Kidney (tissue), 14 donors: ENCODE results near the gene MCTS1. TPM values are rescaled to one million over a fixed set of nuclear protein-coding genes. Genes with fewer than 3 reads are reported as not detected.
"Not testable (repeated sequence)": the region's sequence is repeated elsewhere in the genome, so short reads cannot be mapped to it uniquely, and the experiment has no call there.

Experiments used
- DNase-seq, 5 donors: peaks; one replicate each; pipeline ENCODE4 v3.0.0-alpha.2; 2013 to 2020
- FAIRE-seq: peaks from 2 replicates; lab custom pipeline; 2012; peaks lifted over from hg19 to GRCh38; lab: Jason Lieb, UNC
- H3K27ac ChIP-seq, 2 donors: one replicate each; pipeline ENCODE4 v1.7.0; 2013; ENCODE audit warnings: low read depth in 2 of 2, low read length in 2 of 2, inconsistent platforms in 1 of 2
- H3K27me3 ChIP-seq: one replicate; pipeline ENCODE4 v1.7.1; 2013; ENCODE audit warnings: low read length, inconsistent platforms; ENCODE audit not compliant: control insufficient read depth, insufficient read depth
- H3K36me3 ChIP-seq, 3 donors: one replicate each; pipeline versions ENCODE4 v1.7.0 to v1.7.1; 2013; ENCODE audit warnings: low read length in 3 of 3, control low read depth in 1 of 3, inconsistent platforms in 1 of 3; ENCODE audit not compliant: insufficient read depth in 3 of 3, control insufficient read depth in 2 of 3
- H3K4me1 ChIP-seq, 3 donors: one replicate each; pipeline versions ENCODE4 v1.7.0 to v1.7.1; 2013; ENCODE audit warnings: low read length in 3 of 3, inconsistent platforms in 1 of 3, low read depth in 1 of 3; ENCODE audit not compliant: control insufficient read depth in 2 of 3, insufficient read depth in 2 of 3
- H3K4me3 ChIP-seq, 3 donors: one replicate each; pipeline versions ENCODE4 v1.7.0 to v1.8.1; 2013; ENCODE audit warnings: low read length in 3 of 3, control low read depth in 1 of 3, inconsistent platforms in 1 of 3
- H3K9ac ChIP-seq, 3 donors: one replicate each; pipeline versions ENCODE4 v1.7.0 to v1.7.1; 2013; ENCODE audit warnings: low read length in 3 of 3, control low read depth in 1 of 3, inconsistent platforms in 1 of 3
- H3K9me3 ChIP-seq, 3 donors: one replicate each; pipeline versions ENCODE4 v1.7.0 to v1.7.1; 2013; ENCODE audit warnings: low read length in 3 of 3, control low read depth in 1 of 3, inconsistent platforms in 1 of 3; ENCODE audit not compliant: control insufficient read depth in 2 of 3, insufficient read depth in 1 of 3
- intact Hi-C: fragments of 100-400 bp; cut with DNase I; formaldehyde crosslinking; loops from one replicate; pipeline ENCODE4 v1.11.1; 2022
- polyA plus RNA-seq: library from polyadenylated mRNA; stranded (reverse); fragments of 350-450 nt; fragmentation: Illumina TruSeq; extraction: RNeasy Lipid Tissue Mini Kit (QIAGEN cat#74804); gene quantifications from one replicate; pipeline ENCODE4 v1.2.3, GENCODE V29; 2014; ENCODE audit warnings: low read depth, low replicate concordance; ENCODE audit not compliant: insufficient read depth
- total RNA-seq: library from RNA; stranded (reverse); fragmentation: NEBNext Ultra II Directional; extraction: Animal tissue kit (Norgen Biotek cat#: 25700); gene quantifications from one replicate; pipeline ENCODE4 v1.2.1, GENCODE V29; 2021
- TF ChIP-seq, protein P1 (sequence below): IDR thresholded peaks from 3 replicates; pipeline ENCODE4 v1.5.1; 2012; ENCODE audit warnings: mild to moderate bottlenecking, moderate library complexity, borderline replicate concordance; ENCODE audit not compliant: insufficient read depth; ENCODE audit errors: extremely low read depth
- donor health status: control.
- donor health status: control.
- donor health status: control.
- donor health status: control.
- donor health status: control.
- donor health status: DM: yes; HTN: yes; CAD: no.
- donor health status: Normal renal cell carcinoma (clear cell type).

Gene MCTS1
- total and polyA plus RNA-seq, 2 donors from 2014 or later: 30.6 to 73.7 TPM

DNA sequence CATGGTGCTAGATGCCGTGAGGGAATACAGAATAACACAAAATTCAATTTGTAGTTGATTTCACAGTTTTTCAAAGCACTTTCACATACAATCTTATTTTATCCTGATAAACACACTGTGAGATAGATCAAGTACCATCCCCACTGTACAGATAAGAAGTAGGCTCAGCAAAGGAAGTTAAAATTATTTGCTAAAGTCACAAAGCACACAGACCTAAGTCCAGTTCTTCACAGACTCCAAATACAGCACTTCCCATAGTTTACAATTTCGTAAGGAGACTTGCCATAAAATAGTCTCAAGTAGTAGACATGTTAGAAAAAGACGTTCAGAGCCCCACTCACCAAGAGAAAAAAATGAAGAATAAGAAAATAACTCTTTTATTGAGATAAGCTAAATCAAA is 35.3 kb upstream of the MCTS1 start:
- H3K27ac ChIP-seq: no peak overlapping the region
- no peaks in the 10 kb centered on the region for H3K4me1 ChIP-seq
- no peak overlapping the region for H3K9ac ChIP-seq
- H3K36me3 ChIP-seq: no peaks in the 10 kb centered on the region
- intact Hi-C loops: no loop called here
- no peaks in the 10 kb centered on the region for H3K9me3 ChIP-seq
- DNase-seq (no peak), FAIRE-seq (no peak)
- H3K27me3 ChIP-seq: no peaks in the 10 kb centered on the region
- H3K4me3 ChIP-seq: no peak overlapping the region
- TF ChIP-seq, protein P1, sequence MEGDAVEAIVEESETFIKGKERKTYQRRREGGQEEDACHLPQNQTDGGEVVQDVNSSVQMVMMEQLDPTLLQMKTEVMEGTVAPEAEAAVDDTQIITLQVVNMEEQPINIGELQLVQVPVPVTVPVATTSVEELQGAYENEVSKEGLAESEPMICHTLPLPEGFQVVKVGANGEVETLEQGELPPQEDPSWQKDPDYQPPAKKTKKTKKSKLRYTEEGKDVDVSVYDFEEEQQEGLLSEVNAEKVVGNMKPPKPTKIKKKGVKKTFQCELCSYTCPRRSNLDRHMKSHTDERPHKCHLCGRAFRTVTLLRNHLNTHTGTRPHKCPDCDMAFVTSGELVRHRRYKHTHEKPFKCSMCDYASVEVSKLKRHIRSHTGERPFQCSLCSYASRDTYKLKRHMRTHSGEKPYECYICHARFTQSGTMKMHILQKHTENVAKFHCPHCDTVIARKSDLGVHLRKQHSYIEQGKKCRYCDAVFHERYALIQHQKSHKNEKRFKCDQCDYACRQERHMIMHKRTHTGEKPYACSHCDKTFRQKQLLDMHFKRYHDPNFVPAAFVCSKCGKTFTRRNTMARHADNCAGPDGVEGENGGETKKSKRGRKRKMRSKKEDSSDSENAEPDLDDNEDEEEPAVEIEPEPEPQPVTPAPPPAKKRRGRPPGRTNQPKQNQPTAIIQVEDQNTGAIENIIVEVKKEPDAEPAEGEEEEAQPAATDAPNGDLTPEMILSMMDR: no peak

DNA sequence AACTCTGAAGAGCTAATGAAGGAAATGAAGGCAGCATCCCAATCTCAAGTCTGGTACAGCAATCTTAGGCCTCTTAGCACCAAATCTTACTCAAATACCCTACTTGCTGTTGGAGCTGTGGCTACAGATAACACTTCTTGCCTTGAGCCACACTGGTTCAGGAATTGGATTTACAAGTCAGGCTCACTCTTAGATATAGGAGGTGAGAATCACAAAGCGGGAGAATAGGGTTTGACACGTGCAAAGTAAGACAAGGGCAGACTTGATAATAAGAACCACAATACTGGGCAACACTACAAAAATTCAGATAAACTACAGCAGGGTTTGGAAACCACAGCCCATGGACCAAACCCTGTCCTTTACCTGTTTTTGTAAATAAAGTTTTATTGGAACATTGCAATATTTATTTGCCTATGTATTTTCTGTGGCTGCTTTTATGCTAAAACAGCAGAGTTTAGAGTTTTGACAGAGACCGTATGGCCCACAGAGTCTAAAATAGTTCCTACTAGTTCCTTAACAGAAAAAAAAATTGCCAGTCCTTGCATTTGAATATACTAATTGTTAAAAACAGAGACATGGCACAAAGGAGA is 33.8 kb upstream of the MCTS1 start:
- DNase-seq (no peak), FAIRE-seq (no peak)
- intact Hi-C loops: no loop called here
- H3K9me3 ChIP-seq: no peaks in the 10 kb centered on the region
- no peaks in the 10 kb centered on the region for H3K36me3 ChIP-seq
- H3K4me1 ChIP-seq: no peaks in the 10 kb centered on the region
- H3K9ac ChIP-seq: no peak overlapping the region
- no peaks in the 10 kb centered on the region for H3K27me3 ChIP-seq
- no peak overlapping the region for H3K4me3 ChIP-seq
- no peak overlapping the region for H3K27ac ChIP-seq
- TF ChIP-seq, protein P1: no peak

DNA sequence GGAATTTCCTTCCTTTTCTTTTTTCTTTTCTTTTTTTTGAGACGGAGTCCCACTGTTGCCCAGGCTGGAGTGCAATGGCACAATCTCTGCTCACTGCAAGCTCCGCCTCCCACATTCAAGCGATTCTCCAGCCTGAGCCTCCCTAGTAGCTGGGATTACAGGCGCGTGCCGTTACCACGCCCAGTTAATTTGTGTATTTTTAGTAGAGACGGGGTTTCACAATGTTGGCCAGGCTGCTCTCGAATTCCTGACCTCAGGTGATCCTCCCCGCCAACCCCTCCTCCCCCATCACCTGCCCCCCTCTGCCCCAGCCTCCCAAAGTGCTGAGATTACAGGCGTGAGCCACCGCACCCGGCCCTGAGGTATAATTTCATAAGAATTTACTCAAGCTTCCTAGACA is 30.1 kb upstream of the MCTS1 start:
- intact Hi-C loops, FAIRE-seq, H3K9ac ChIP-seq, H3K27me3 ChIP-seq, H3K4me1 ChIP-seq, H3K4me3 ChIP-seq, H3K9me3 ChIP-seq, H3K36me3 ChIP-seq, DNase-seq, H3K27ac ChIP-seq: not testable (repeated sequence)

DNA sequence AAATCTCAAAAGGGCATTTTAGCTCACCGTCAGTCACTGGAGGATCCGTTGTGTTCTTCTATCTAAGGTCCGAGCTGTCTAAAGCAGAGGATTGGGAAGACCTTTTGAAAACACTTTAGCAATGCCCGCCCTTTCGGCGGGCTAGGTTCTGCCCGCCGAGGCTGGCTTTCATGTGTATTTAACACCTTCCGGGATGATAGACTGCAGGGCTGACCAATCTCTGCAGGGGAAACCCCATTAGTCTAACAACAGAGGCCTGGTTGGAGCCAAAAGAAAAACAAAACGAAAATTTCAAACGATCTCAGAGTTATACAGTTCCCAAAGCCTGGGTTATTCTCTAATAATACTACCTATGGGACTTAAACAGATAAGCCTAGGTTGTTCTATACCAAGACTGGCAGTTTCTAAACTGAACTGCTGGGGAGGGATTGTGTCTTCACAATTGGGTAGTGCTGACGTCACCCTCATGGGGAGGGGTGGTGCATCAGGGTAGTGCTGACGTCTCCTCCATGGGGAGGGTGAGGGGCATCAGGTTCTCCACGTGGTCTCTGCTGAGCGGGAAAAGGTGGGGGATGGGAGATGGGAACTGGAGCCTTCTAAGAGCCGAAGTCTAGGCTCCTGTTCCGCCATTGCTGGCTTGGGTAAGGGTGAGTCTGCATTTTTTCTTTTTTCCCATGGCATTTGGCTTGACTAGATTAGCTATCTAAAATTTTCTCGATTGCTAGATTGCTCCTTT is 28.4 kb upstream of the MCTS1 start:
- intact Hi-C loops: no loop called here
- TF ChIP-seq, protein P1: no peak
- DNase-seq (no peak), FAIRE-seq (no peak)
- H3K27me3 ChIP-seq: no peaks in the 10 kb centered on the region
- H3K4me3 ChIP-seq: no peak overlapping the region
- H3K9me3 ChIP-seq: no peaks in the 10 kb centered on the region
- H3K4me1 ChIP-seq: no peaks in the 10 kb centered on the region
- no peak overlapping the region for H3K27ac ChIP-seq
- no peak overlapping the region for H3K9ac ChIP-seq
- H3K36me3 ChIP-seq: no peaks in the 10 kb centered on the region
